Loucy (cell line): ENCODE results near the gene ILF3.

Experiments
- EZH2phosphoT487 ChIP-seq: fragments of 200-600 bp; IDR thresholded peaks from 2 replicates; pipeline ENCODE4 v1.6.1; 2018; ENCODE audit warnings: antibody characterized with exemption, mild to moderate bottlenecking, moderate library complexity, borderline replicate concordance
- TF ChIP-seq, protein P1 (sequence below): fragments of 200-600 bp; sonication (generic); conservative IDR thresholded peaks from 2 replicates; pipeline ENCODE4 v1.5.1; 2014; ENCODE audit warnings: mild to moderate bottlenecking, antibody characterized with exemption, low read length

DNA sequence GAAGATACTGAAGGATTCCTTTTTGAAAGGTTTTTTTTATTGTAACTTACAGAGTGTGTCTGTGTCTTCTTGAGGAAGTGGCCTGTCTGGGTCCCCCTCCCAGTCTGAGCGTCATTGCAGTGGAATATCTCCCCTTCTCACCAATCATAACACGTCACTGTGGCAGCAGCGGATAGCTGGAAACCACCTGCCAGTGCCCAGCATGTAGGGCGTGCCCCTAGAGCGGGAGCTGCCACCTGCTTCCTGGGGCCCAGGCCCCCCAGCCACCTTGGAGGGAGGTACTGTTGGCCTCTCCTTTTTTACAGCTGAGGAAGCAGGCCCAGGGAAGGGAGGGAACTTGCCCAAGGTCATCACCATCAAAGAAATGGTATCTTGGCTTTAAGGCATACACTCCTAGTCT, 59.2 kb downstream of the ILF3 start:
- TF ChIP-seq, protein P1, sequence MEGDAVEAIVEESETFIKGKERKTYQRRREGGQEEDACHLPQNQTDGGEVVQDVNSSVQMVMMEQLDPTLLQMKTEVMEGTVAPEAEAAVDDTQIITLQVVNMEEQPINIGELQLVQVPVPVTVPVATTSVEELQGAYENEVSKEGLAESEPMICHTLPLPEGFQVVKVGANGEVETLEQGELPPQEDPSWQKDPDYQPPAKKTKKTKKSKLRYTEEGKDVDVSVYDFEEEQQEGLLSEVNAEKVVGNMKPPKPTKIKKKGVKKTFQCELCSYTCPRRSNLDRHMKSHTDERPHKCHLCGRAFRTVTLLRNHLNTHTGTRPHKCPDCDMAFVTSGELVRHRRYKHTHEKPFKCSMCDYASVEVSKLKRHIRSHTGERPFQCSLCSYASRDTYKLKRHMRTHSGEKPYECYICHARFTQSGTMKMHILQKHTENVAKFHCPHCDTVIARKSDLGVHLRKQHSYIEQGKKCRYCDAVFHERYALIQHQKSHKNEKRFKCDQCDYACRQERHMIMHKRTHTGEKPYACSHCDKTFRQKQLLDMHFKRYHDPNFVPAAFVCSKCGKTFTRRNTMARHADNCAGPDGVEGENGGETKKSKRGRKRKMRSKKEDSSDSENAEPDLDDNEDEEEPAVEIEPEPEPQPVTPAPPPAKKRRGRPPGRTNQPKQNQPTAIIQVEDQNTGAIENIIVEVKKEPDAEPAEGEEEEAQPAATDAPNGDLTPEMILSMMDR, result no peak
- TF ChIP-seq EZH2phosphoT487, result no peak
